Dedifferentiated amniotic fluid mesenchymal stem cell (primary cell): ENCODE data around the gene CELSR1.

ENCODE experiments used
- DNase-seq: peaks from one replicate; pipeline ENCODE4 v3.0.0-alpha.2; 2016; ENCODE audit errors: extremely low spot score

The CELSR1 gene

GRCh38 chr22:46537225-46537945 is at the start of gene CELSR1:
CELSR1 (minus strand) TSS chr22:46537620; CDS start chr22:46537170, 450 bp downstream.
- no peak for DNase-seq

GRCh38 chr22:46587061-46587460 is 49.6 kb upstream of the CELSR1 start:
- no peak for DNase-seq

GRCh38 chr22:46586531-46587011 is 49.2 kb upstream of the CELSR1 start:
- DNase-seq = no peak

- no peak for DNase-seq
Measured at GRCh38 chr22:46586123-46586519, 48.7 kb upstream of the CELSR1 start.

GRCh38 chr22:46585340-46586122 is 48.1 kb upstream of the CELSR1 start:
- DNase-seq = no peak

- no peak for DNase-seq
Measured at GRCh38 chr22:46584081-46584921, 46.9 kb upstream of the CELSR1 start.

GRCh38 chr22:46583571-46583970 is 46.2 kb upstream of the CELSR1 start:
- no peak for DNase-seq

GRCh38 chr22:46582281-46582933 is 45.0 kb upstream of the CELSR1 start:
- DNase-seq = no peak

- DNase-seq = no peak
Measured at GRCh38 chr22:46581538-46582244, 44.3 kb upstream of the CELSR1 start.

- no peak for DNase-seq
Measured at GRCh38 chr22:46580940-46581537, 43.6 kb upstream of the CELSR1 start.

- no peak for DNase-seq
Measured at GRCh38 chr22:46579751-46580449, 42.5 kb upstream of the CELSR1 start.

GRCh38 chr22:46578824-46579561 is 41.6 kb upstream of the CELSR1 start:
- DNase-seq = no peak

GRCh38 chr22:46578251-46578823 is 40.9 kb upstream of the CELSR1 start:
- no peak for DNase-seq

- DNase-seq = no peak
Measured at GRCh38 chr22:46577368-46578249, 40.2 kb upstream of the CELSR1 start.

- peak; percentile 19 for DNase-seq
Measured at GRCh38 chr22:46576556-46577367, 39.3 kb upstream of the CELSR1 start.

GRCh38 chr22:46575911-46576555 is 38.6 kb upstream of the CELSR1 start:
- no peak for DNase-seq
